Smooth muscle cell of the umbilical artery (primary cell): ENCODE results near the gene POU2AF1. TPM values are rescaled to one million over a fixed set of nuclear protein-coding genes. Genes with fewer than 3 reads are reported as not detected.

Experiments used
- total RNA-seq: library from RNA; depleted of rRNA; stranded (reverse); fragments of >200 nt; gene quantifications from 2 replicates; pipeline ENCODE4 v1.2.3, GENCODE V29; 2014

POU2AF1 gene, protein sequence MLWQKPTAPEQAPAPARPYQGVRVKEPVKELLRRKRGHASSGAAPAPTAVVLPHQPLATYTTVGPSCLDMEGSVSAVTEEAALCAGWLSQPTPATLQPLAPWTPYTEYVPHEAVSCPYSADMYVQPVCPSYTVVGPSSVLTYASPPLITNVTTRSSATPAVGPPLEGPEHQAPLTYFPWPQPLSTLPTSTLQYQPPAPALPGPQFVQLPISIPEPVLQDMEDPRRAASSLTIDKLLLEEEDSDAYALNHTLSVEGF
- not detected in 2 replicates for total RNA-seq

GRCh38 chr11:111378861-111379601 lies at the start of gene POU2AF1:
Gene POU2AF1, minus strand, starts transcription at chr11:111379275. Its CDS starts 98 bp downstream, at chr11:111379177.

Other genes starting within 250 kb of the POU2AF1 start
- gene POU2AF2, start 133.6 kb downstream of the POU2AF1 start, total RNA-seq, result not detected in 2 replicates
- not detected in 2 replicates for gene POU2AF3, start 80.7 kb downstream of the POU2AF1 start, total RNA-seq
- not detected in 2 replicates for gene BTG4, start 133.1 kb upstream of the POU2AF1 start, total RNA-seq
- gene HOATZ, start 135.5 kb upstream of the POU2AF1 start, total RNA-seq, result not detected in 2 replicates
- gene LAYN, start 161.4 kb upstream of the POU2AF1 start, total RNA-seq, result 34.4 and 42.8 TPM in 2 replicates
- gene SIK2, start 223.2 kb upstream of the POU2AF1 start, total RNA-seq, result 8.6 and 8.9 TPM in 2 replicates